Fibroblast of villous mesenchyme (primary cell): ENCODE measurements around the gene APIP. TPM values are rescaled to one million over a fixed set of nuclear protein-coding genes. Genes with fewer than 3 reads are reported as not detected.

Experiments
- DNase-seq: peaks from one replicate; pipeline ENCODE4 v3.0.0-alpha.2; 2010; ENCODE audit warnings: low read depth
- H3K4me3 ChIP-seq: 2 replicates; pipeline ENCODE4 v1.5.1; 2011; ENCODE audit warnings: low read depth, mild to moderate bottlenecking, low read length
- small RNA-seq: library from RNA; depleted of rRNA; stranded (forward); fragments of <200 nt; gene quantifications from one replicate; pipeline ENCODE3, GENCODE V24; 2012
- total RNA-seq: library from RNA; depleted of rRNA; stranded (reverse); fragments of >200 nt; gene quantifications from 2 replicates; pipeline ENCODE4 v1.2.3, GENCODE V29; 2012
- TF ChIP-seq, protein P1 (sequence below): IDR thresholded peaks from 2 replicates; pipeline ENCODE4 v1.5.1; 2012; ENCODE audit warnings: low read depth, mild to moderate bottlenecking, low read length; ENCODE audit not compliant: insufficient read depth

The APIP gene
- total RNA-seq, 1 donor: 33.2 TPM

GRCh38 chr11:34836958-34837856, 79.0 kb downstream of the APIP start:
- TF ChIP-seq, protein P1, sequence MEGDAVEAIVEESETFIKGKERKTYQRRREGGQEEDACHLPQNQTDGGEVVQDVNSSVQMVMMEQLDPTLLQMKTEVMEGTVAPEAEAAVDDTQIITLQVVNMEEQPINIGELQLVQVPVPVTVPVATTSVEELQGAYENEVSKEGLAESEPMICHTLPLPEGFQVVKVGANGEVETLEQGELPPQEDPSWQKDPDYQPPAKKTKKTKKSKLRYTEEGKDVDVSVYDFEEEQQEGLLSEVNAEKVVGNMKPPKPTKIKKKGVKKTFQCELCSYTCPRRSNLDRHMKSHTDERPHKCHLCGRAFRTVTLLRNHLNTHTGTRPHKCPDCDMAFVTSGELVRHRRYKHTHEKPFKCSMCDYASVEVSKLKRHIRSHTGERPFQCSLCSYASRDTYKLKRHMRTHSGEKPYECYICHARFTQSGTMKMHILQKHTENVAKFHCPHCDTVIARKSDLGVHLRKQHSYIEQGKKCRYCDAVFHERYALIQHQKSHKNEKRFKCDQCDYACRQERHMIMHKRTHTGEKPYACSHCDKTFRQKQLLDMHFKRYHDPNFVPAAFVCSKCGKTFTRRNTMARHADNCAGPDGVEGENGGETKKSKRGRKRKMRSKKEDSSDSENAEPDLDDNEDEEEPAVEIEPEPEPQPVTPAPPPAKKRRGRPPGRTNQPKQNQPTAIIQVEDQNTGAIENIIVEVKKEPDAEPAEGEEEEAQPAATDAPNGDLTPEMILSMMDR: no peak
- no peak for DNase-seq
- H3K4me3 ChIP-seq: no peak overlapping the region

- TF ChIP-seq, protein P1: no peak
- H3K4me3 ChIP-seq: no peak overlapping the region
- DNase-seq: no peak
Measured at GRCh38 chr11:34833602-34834001, 82.6 kb downstream of the APIP start.

Small RNA genes lying within 50 kb of the gene (small RNA-seq; reads per million reads assigned to genes)
- not detected for gene MIR1343

Other genes with a start within 250 kb of the APIP start
- 32.5 and 66.9 TPM in 2 replicates for gene PDHX, start 239 bp upstream of the APIP start, total RNA-seq
- 441 and 647 TPM in 2 replicates for gene CD44, start 222.8 kb upstream of the APIP start, total RNA-seq